Panc1 (cell line): Measurements from ENCODE around the gene MSRB3. TPM values are rescaled to one million over a fixed set of nuclear protein-coding genes. Genes with fewer than 3 reads are reported as not detected.

Source experiments
- ATAC-seq: fragments of 200-7000 bp; cut with Tn5 transposase; 2 replicates; pipeline ENCODE4 v1.9.1; 2020; ENCODE audit warnings: mild to moderate bottlenecking, moderate library complexity
- Bru-seq: library from RNA; stranded (reverse); fragments of 400-500 nt; gene quantifications from one replicate; lab custom pipeline; 2021; lab: Mats Ljungman, UMichigan
- BruChase-seq, 2 experiments: library from RNA; stranded (reverse); fragments of 400-500 nt; gene quantifications; one replicate each; lab custom pipeline; 2021; lab: Mats Ljungman, UMichigan
- BruUV-seq: library from RNA; stranded (reverse); fragments of 400-500 nt; replicated peaks from 2 replicates; lab custom pipeline; 2021; lab: Mats Ljungman, UMichigan
- CTCF ChIA-PET: fragments of 300-600 bp; sonication (Branson Sonifier 250); formaldehyde crosslinking; loops from one replicate; lab custom pipeline; 2022; ENCODE audit warnings: antibody characterized with exemption; lab: Charles Lee
- POLR2A ChIA-PET: fragments of 300-600 bp; sonication (Branson Sonifier 250); formaldehyde crosslinking; loops from one replicate; lab custom pipeline; 2022; ENCODE audit warnings: antibody characterized with exemption; lab: Charles Lee
- DNase-seq: peaks from one replicate; pipeline ENCODE4 v3.0.0-alpha.2; 2010; ENCODE audit warnings: low read depth, low spot score
- H3K27ac ChIP-seq: 2 replicates; pipeline ENCODE4 v1.5.1; 2011; ENCODE audit warnings: mild to moderate bottlenecking, low read length, inconsistent platforms
- H3K27me3 ChIP-seq: fragments of 200-500 bp; sonication (Bioruptor generic); 2 replicates; pipeline ENCODE4 v1.6.0; 2014; ENCODE audit warnings: low read length, inconsistent platforms; ENCODE audit not compliant: control insufficient read depth, insufficient read depth
- H3K36me3 ChIP-seq: fragments of 200-500 bp; sonication (Bioruptor generic); 2 replicates; pipeline ENCODE4 v1.5.1; 2014; ENCODE audit warnings: inconsistent platforms, mild to moderate bottlenecking, low read length, moderate library complexity; ENCODE audit not compliant: control insufficient read depth, insufficient read depth
- H3K4me1 ChIP-seq: 2 replicates; pipeline ENCODE4 v1.5.1; 2011; ENCODE audit warnings: inconsistent platforms, mild to moderate bottlenecking, low read length, moderate library complexity; ENCODE audit not compliant: control insufficient read depth, insufficient read depth
- H3K4me3 ChIP-seq, 2 experiments: 2 replicates each; pipeline ENCODE4 v1.5.1; 2011 to 2012; ENCODE audit warnings: low read depth in 2 of 2, low read length in 2 of 2, mild to moderate bottlenecking in 2 of 2, inconsistent platforms in 1 of 2, moderate library complexity in 1 of 2
- H3K9me3 ChIP-seq: fragments of 200-500 bp; sonication (Bioruptor generic); 2 replicates; pipeline ENCODE4 v1.5.1; 2014; ENCODE audit warnings: low read depth, mild to moderate bottlenecking, inconsistent platforms, low read length, moderate library complexity; ENCODE audit not compliant: control insufficient read depth, insufficient read depth
- CTCF ChIP-seq: fragments of 450-650 bp; IDR thresholded peaks from 2 replicates; pipeline ENCODE4 v1.5.1; 2017; ENCODE audit warnings: mild to moderate bottlenecking
- POLR2AphosphoS5 ChIP-seq: IDR thresholded peaks from 2 replicates; pipeline ENCODE4 v1.6.1; 2012; ENCODE audit warnings: mild to moderate bottlenecking, low read depth, low read length, moderate library complexity
- SIN3A ChIP-seq: IDR thresholded peaks from 2 replicates; pipeline ENCODE4 v1.6.1; 2012; ENCODE audit warnings: low read depth, mild to moderate bottlenecking, low read length, moderate library complexity, borderline replicate concordance; ENCODE audit not compliant: insufficient read depth
- TCF7L2 ChIP-seq: IDR thresholded peaks from 2 replicates; pipeline ENCODE4 v1.6.1; 2011; ENCODE audit warnings: mild to moderate bottlenecking, low read depth, low read length, inconsistent platforms
- in situ Hi-C: cut with HindIII; loops from 2 replicates; pipeline ENCODE4 v1.10.0; 2016; ENCODE audit warnings: low sequenced_read_pairs, low pct_unique_long_range_greater_than_20kb
- intact Hi-C: fragments of 100-400 bp; cut with micrococcal nuclease; formaldehyde crosslinking; loops from one replicate; pipeline ENCODE4 v1.10.0; 2022; ENCODE audit not compliant: unreplicated experiment
- long read RNA-seq: library from polyadenylated mRNA; unstranded; transcript quantifications from one replicate; pipeline ENCODE4 v2.0.0, GENCODE V29; 2021; ENCODE audit not compliant: unreplicated experiment
- polyA plus RNA-seq: library from polyadenylated mRNA; unstranded; fragments of >200 nt; gene quantifications from one replicate; pipeline ENCODE4 v1.2.1, GENCODE V29; 2012; ENCODE audit warnings: missing spikeins; ENCODE audit not compliant: insufficient read length
- total RNA-seq: library from RNA; stranded (reverse); gene quantifications from one replicate; pipeline ENCODE4 v1.2.1, GENCODE V29; 2021; ENCODE audit not compliant: unreplicated experiment
- TF ChIP-seq, protein P1 (sequence below), 2 experiments: IDR thresholded peaks; 2 replicates each; pipeline ENCODE4 v1.6.1; 2011 to 2012; ENCODE audit warnings: low read depth in 2 of 2, control low read depth in 1 of 2, low read length in 1 of 2, mild to moderate bottlenecking in 1 of 2, moderate library complexity in 1 of 2; ENCODE audit not compliant: insufficient read depth in 1 of 2

The MSRB3 gene
- 89.7 TPM for total RNA-seq
- 49.1 TPM for polyA plus RNA-seq
- Bru-seq, nascent RNA = percentile 89 among the genes with signal in this experiment
- percentile 86 among the genes with signal in this experiment for BruChase-seq, experiment 1, labeled RNA remaining after a 2-hour chase
- BruChase-seq, experiment 2, labeled RNA remaining after a 6-hour chase = percentile 82 among the genes with signal in this experiment
- long read RNA-seq, full-length matches to known transcripts = 164 of 216 reads
- long read RNA-seq, partial matches to known transcripts = 4 of 216 reads
- long read RNA-seq, other reads (novel, unspliced or antisense) = 48 of 216 reads

DNA sequence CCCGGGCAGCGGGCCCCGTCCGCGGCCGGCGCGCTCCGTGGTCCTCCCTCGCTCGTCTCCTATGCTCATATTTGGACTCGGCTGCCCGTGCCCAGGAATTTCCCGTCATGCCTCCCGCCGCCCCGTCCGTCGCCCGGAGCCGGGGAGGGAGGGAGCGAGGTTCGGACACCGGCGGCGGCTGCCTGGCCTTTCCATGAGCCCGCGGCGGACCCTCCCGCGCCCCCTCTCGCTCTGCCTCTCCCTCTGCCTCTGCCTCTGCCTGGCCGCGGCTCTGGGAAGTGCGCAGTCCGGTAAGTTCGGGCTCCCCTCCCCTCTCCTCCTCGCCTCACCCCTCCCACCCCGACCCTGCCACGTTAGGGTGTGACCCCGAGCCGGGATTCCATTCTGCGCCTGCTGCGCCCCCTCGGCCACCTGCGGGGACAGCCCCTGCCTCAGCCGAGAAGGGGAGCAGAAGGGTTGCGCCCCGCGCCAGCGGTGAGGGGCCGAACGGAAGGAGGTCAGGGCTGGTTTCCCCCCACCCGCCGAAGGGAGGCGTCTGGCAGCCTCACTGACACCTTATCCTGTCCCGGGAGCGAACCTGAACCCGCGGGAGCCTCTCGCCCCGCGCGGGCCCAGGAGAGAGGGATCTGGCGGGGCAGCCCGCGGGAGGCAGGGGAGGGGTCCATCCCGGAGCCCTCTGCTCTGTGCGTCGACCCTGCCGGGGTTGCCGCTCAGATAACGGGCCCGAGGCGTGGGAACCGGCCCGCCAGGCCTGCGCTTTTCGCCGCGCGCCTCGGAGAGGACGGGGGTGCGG, at the start of gene MSRB3:
TSS of gene MSRB3 (plus strand) at position 108 of the 793 bp plus-strand sequence. CDS start 29,897 bp downstream, outside the sequence.
- no TSS peak for BruUV-seq
- intact Hi-C loops = no loop called here
- Histone ChIP-seq H3K27me3 (no peaks in the 10 kb centered on the region), H3K4me3 (peak within 1 kb of the TSS; percentile 77 to 84), H3K27ac (peak within 1 kb of the TSS; percentile 93), H3K36me3 (no peaks in the 10 kb centered on the region), H3K9me3 (no peaks in the 10 kb centered on the region), H3K4me1 (peaks cover 19% of the 10 kb centered on the region)
- ATAC-seq (peak; percentile 92), DNase-seq (no peak)
- CTCF ChIA-PET = no interaction called here
- in situ Hi-C loops = no loop called here
- TF ChIP-seq, protein P1, sequence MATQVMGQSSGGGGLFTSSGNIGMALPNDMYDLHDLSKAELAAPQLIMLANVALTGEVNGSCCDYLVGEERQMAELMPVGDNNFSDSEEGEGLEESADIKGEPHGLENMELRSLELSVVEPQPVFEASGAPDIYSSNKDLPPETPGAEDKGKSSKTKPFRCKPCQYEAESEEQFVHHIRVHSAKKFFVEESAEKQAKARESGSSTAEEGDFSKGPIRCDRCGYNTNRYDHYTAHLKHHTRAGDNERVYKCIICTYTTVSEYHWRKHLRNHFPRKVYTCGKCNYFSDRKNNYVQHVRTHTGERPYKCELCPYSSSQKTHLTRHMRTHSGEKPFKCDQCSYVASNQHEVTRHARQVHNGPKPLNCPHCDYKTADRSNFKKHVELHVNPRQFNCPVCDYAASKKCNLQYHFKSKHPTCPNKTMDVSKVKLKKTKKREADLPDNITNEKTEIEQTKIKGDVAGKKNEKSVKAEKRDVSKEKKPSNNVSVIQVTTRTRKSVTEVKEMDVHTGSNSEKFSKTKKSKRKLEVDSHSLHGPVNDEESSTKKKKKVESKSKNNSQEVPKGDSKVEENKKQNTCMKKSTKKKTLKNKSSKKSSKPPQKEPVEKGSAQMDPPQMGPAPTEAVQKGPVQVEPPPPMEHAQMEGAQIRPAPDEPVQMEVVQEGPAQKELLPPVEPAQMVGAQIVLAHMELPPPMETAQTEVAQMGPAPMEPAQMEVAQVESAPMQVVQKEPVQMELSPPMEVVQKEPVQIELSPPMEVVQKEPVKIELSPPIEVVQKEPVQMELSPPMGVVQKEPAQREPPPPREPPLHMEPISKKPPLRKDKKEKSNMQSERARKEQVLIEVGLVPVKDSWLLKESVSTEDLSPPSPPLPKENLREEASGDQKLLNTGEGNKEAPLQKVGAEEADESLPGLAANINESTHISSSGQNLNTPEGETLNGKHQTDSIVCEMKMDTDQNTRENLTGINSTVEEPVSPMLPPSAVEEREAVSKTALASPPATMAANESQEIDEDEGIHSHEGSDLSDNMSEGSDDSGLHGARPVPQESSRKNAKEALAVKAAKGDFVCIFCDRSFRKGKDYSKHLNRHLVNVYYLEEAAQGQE (IDR thresholded peaks at IDR 0.05; ENCODE audit: insufficient read depth in 1 of 2, low read depth in 2 of 2, low read length in 1 of 2) = no peak
- TF ChIP-seq CTCF = peak; percentile 49
- peak; percentile 63; the same call in 1 of the 2 replicates for TF ChIP-seq POLR2AphosphoS5
- TF ChIP-seq SIN3A = peak; percentile 87; the same call in 1 of the 2 replicates
- no peak for TF ChIP-seq TCF7L2
- POLR2A ChIA-PET = no interaction called here

- TF ChIP-seq SIN3A (no peak), TCF7L2 (no peak), CTCF (no peak), POLR2AphosphoS5 (no peak)
- TF ChIP-seq, protein P1 (IDR thresholded peaks at IDR 0.05; ENCODE audit: insufficient read depth in 1 of 2, low read depth in 2 of 2, low read length in 1 of 2) = no peak
- Histone ChIP-seq H3K4me3 (no peak overlapping the region), H3K27ac (no peak overlapping the region), H3K36me3 (no peaks in the 10 kb centered on the region), H3K4me1 (no peaks in the 10 kb centered on the region), H3K9me3 (peaks cover 6% of the 10 kb centered on the region; the same call in 1 of the 2 replicates), H3K27me3 (no peaks in the 10 kb centered on the region)
- in situ Hi-C loops = no loop called here
- ChIA-PET CTCF (no interaction called here), POLR2A (no interaction called here)
- intact Hi-C loops = no loop called here
- DNase-seq (no peak), ATAC-seq (0 out of 2 replicates have a peak, but pooled peaks have one; percentile 45)
- no TSS peak for BruUV-seq
Measured at GRCh38 chr12:65229441-65229840, 49.0 kb upstream of the MSRB3 start.
